Liver (tissue), 3 donors: ENCODE measurements around the gene RET.

Source experiments
- ATF3 ChIP-seq: IDR thresholded peaks from 2 replicates; pipeline ENCODE4 v1.6.1; 2016; ENCODE audit warnings: antibody characterized with exemption
- CTCF ChIP-seq: fragments of 150-350 bp; IDR thresholded peaks from 2 replicates; pipeline ENCODE4 v1.5.1; 2017; ENCODE audit warnings: improper control_type of control experiment, low read depth, low read length; ENCODE audit not compliant: missing input control
- JUND ChIP-seq, 2 donors: IDR thresholded peaks; 2 replicates each; pipeline ENCODE4 v1.6.1; 2016; ENCODE audit warnings: antibody characterized with exemption in 2 of 2
- REST ChIP-seq: IDR thresholded peaks from 2 replicates; pipeline ENCODE4 v1.6.1; 2016; ENCODE audit warnings: antibody characterized with exemption, mild to moderate bottlenecking
- donor health status: healthy.
- donor health status: healthy.

- TF ChIP-seq JUND (IDR thresholded peaks at IDR 0.05): no peak
- TF ChIP-seq CTCF: no peak
- no peak for TF ChIP-seq REST
- no peak for TF ChIP-seq ATF3
Observed at GRCh38 chr10:43138021-43138756, 61.3 kb downstream of the RET start, which contains the start of gene CSGALNACT2.
